NCI-H128 (cell line): ENCODE data around the gene DOK7.
"Not testable (repeated sequence)": the region's sequence is repeated elsewhere in the genome, so short reads cannot be mapped to it uniquely, and the experiment has no call there.

Source experiments
- DNase-seq: peaks from one replicate; lab custom pipeline; 2025; ENCODE audit not compliant: unreplicated experiment; lab: John Stamatoyannopoulos, UW

Gene DOK7

GRCh38 chr4:3442959-3443749, 20.0 kb upstream of the DOK7 start:
- peak; percentile 1 for DNase-seq

GRCh38 chr4:3443750-3444309, 19.3 kb upstream of the DOK7 start:
- no peak for DNase-seq

GRCh38 chr4:3444351-3445110, 18.6 kb upstream of the DOK7 start:
- DNase-seq = no peak

- DNase-seq = no peak
Measured at GRCh38 chr4:3445111-3445820, 17.8 kb upstream of the DOK7 start.

GRCh38 chr4:3445829-3446545, 17.1 kb upstream of the DOK7 start:
- no peak for DNase-seq

- DNase-seq = no peak
Measured at GRCh38 chr4:3446631-3447320, 16.3 kb upstream of the DOK7 start.

GRCh38 chr4:3447431-3448395, 15.4 kb upstream of the DOK7 start:
- no peak for DNase-seq

GRCh38 chr4:3449047-3449573, 14.0 kb upstream of the DOK7 start:
- DNase-seq = no peak

- no peak for DNase-seq
Measured at GRCh38 chr4:3449574-3450534, 13.3 kb upstream of the DOK7 start.

GRCh38 chr4:3450643-3451042, 12.5 kb upstream of the DOK7 start:
- no peak for DNase-seq

- DNase-seq = no peak
Measured at GRCh38 chr4:3451956-3452355, 11.2 kb upstream of the DOK7 start.

GRCh38 chr4:3452376-3452775, 10.7 kb upstream of the DOK7 start:
- DNase-seq = no peak

GRCh38 chr4:3455596-3455995, 7.5 kb upstream of the DOK7 start:
- DNase-seq = not testable (repeated sequence)

GRCh38 chr4:3458371-3458770, 4.7 kb upstream of the DOK7 start:
- DNase-seq = no peak

- not testable (repeated sequence) for DNase-seq
Measured at GRCh38 chr4:3459156-3459555, 4.0 kb upstream of the DOK7 start.

GRCh38 chr4:3460926-3461325, 2.2 kb upstream of the DOK7 start:
- no peak for DNase-seq

- no peak for DNase-seq
Measured at GRCh38 chr4:3461515-3462291, 1.4 kb upstream of the DOK7 start.
